H9 (cell line): ENCODE measurements around the gene BMPR2. TPM values are rescaled to one million over a fixed set of nuclear protein-coding genes. Genes with fewer than 3 reads are reported as not detected.

Experiments
- DNase-seq: peaks from one replicate; pipeline ENCODE4 v3.0.0-alpha.2; 2017
- H2AFZ ChIP-seq: one replicate; pipeline ENCODE4 v1.6.1; 2013; ENCODE audit warnings: mild to moderate bottlenecking, low read length, control low read depth, moderate library complexity
- H2AK5ac ChIP-seq: 2 replicates; pipeline ENCODE4 v1.6.1; 2013; ENCODE audit warnings: low read length, control low read depth, mixed read lengths; ENCODE audit not compliant: insufficient read length
- H2BK120ac ChIP-seq: one replicate; pipeline ENCODE4 v1.6.1; 2013; ENCODE audit warnings: low read depth, mild to moderate bottlenecking, low read length, control low read depth, inconsistent platforms; ENCODE audit not compliant: poor library complexity, severe bottlenecking
- H2BK12ac ChIP-seq: 2 replicates; pipeline ENCODE4 v1.6.1; 2013; ENCODE audit warnings: low read length, control low read depth, mixed read lengths, low read depth; ENCODE audit not compliant: insufficient read length
- H2BK15ac ChIP-seq: 2 replicates; pipeline ENCODE4 v1.6.1; 2013; ENCODE audit warnings: low read depth, low read length, control low read depth
- H2BK20ac ChIP-seq: one replicate; pipeline ENCODE4 v1.6.1; 2013; ENCODE audit warnings: low read depth, mild to moderate bottlenecking, low read length, control low read depth, inconsistent platforms; ENCODE audit not compliant: poor library complexity, severe bottlenecking
- H2BK5ac ChIP-seq: 2 replicates; pipeline ENCODE4 v1.6.1; 2013; ENCODE audit warnings: low read length, control low read depth, mixed read lengths; ENCODE audit not compliant: insufficient read length
- H3K14ac ChIP-seq: 2 replicates; pipeline ENCODE4 v1.6.1; 2013; ENCODE audit warnings: low read length, control low read depth; ENCODE audit not compliant: insufficient read depth
- H3K18ac ChIP-seq: 2 replicates; pipeline ENCODE4 v1.6.1; 2013; ENCODE audit warnings: low read depth, mild to moderate bottlenecking, mixed read lengths, low read length, control low read depth; ENCODE audit not compliant: insufficient read length
- H3K23ac ChIP-seq: 2 replicates; pipeline ENCODE4 v1.6.1; 2013; ENCODE audit warnings: low read length, control low read depth, mixed read lengths, low read depth; ENCODE audit not compliant: insufficient read length
- H3K23me2 ChIP-seq: 2 replicates; pipeline ENCODE4 v1.6.1; 2013; ENCODE audit warnings: low read depth, mild to moderate bottlenecking, mixed read lengths, low read length, control low read depth; ENCODE audit not compliant: insufficient read length, poor library complexity, severe bottlenecking
- H3K27ac ChIP-seq: 2 replicates; pipeline ENCODE4 v1.5.1; 2013; ENCODE audit warnings: low read length, control low read depth, mixed read lengths, low read depth; ENCODE audit not compliant: insufficient read length
- H3K27me3 ChIP-seq: 2 replicates; pipeline ENCODE4 v1.6.1; 2013; ENCODE audit warnings: low read length, control low read depth, inconsistent platforms; ENCODE audit not compliant: insufficient read depth
- H3K4ac ChIP-seq: 2 replicates; pipeline ENCODE4 v1.6.1; 2013; ENCODE audit warnings: low read depth, mild to moderate bottlenecking, control low read depth, inconsistent platforms, low read length, moderate library complexity
- H3K4me1 ChIP-seq: 2 replicates; pipeline ENCODE4 v1.6.1; 2013; ENCODE audit warnings: low read length, control low read depth, inconsistent platforms; ENCODE audit not compliant: insufficient read depth
- H3K4me2 ChIP-seq: 2 replicates; pipeline ENCODE4 v1.6.1; 2013; ENCODE audit warnings: low read length, control low read depth, mixed read lengths; ENCODE audit not compliant: insufficient read length, insufficient read depth
- H3K56ac ChIP-seq: 2 replicates; pipeline ENCODE4 v1.6.1; 2013; ENCODE audit warnings: low read depth, mild to moderate bottlenecking, mixed read lengths, low read length, control low read depth; ENCODE audit not compliant: insufficient read length
- H3K79me1 ChIP-seq: 2 replicates; pipeline ENCODE4 v1.6.1; 2013; ENCODE audit warnings: low read depth, mild to moderate bottlenecking, moderate library complexity, low read length, control low read depth, inconsistent platforms; ENCODE audit not compliant: insufficient read depth, poor library complexity, severe bottlenecking
- H3K79me2 ChIP-seq: 2 replicates; pipeline ENCODE4 v1.6.1; 2013; ENCODE audit warnings: low read length, control low read depth, inconsistent platforms; ENCODE audit not compliant: insufficient read depth
- H3K9ac ChIP-seq: 2 replicates; pipeline ENCODE4 v1.6.1; 2013; ENCODE audit warnings: low read length, control low read depth, mixed read lengths; ENCODE audit not compliant: insufficient read length; ENCODE audit errors: extremely low read depth
- H3K9me3 ChIP-seq: one replicate; pipeline ENCODE4 v1.6.1; 2013; ENCODE audit warnings: low read depth, low read length, inconsistent platforms; ENCODE audit not compliant: control insufficient read depth
- H3T11ph ChIP-seq: one replicate; pipeline ENCODE4 v1.6.1; 2013; ENCODE audit warnings: mild to moderate bottlenecking, low read length, control low read depth, inconsistent platforms
- H4K20me1 ChIP-seq: one replicate; pipeline ENCODE4 v1.6.1; 2013; ENCODE audit not compliant: control insufficient read depth, insufficient read length, insufficient read depth
- H4K5ac ChIP-seq: 2 replicates; pipeline ENCODE4 v1.6.1; 2013; ENCODE audit warnings: low read depth, mild to moderate bottlenecking, mixed read lengths, low read length, control low read depth; ENCODE audit not compliant: insufficient read length
- H4K8ac ChIP-seq: replicated peaks from 2 replicates; pipeline ENCODE4 v1.6.1; 2013; ENCODE audit warnings: low read length, control low read depth, mixed read lengths, low read depth; ENCODE audit not compliant: insufficient read length
- H4K91ac ChIP-seq: 2 replicates; pipeline ENCODE4 v1.6.1; 2013; ENCODE audit warnings: low read depth, mild to moderate bottlenecking, moderate library complexity, mixed read lengths, low read length, control low read depth; ENCODE audit not compliant: insufficient read length
- H3K27ac Mint-ChIP-seq, 3 experiments: 2 replicates in 2 of 3; 3 replicates in 1 of 3; pipeline ENCODE4 v1.8.0; 2020 to 2021; ENCODE audit warnings: mixed read lengths in 3 of 3, mild to moderate bottlenecking in 1 of 3, moderate library complexity in 1 of 3
- H3K27me3 Mint-ChIP-seq: 2 replicates; pipeline ENCODE4 v1.8.0; 2021; ENCODE audit warnings: low read depth, mild to moderate bottlenecking, moderate library complexity, mixed read lengths
- H3K36me3 Mint-ChIP-seq, 3 experiments: 2 replicates in 2 of 3; 3 replicates in 1 of 3; pipeline ENCODE4 v1.8.0; 2020 to 2021; ENCODE audit warnings: low read depth in 3 of 3, mixed read lengths in 3 of 3; ENCODE audit not compliant: insufficient read depth in 1 of 3
- H3K4me1 Mint-ChIP-seq, 2 experiments: 2 replicates each; pipeline ENCODE4 v1.8.0; 2020; ENCODE audit warnings: mixed read lengths in 2 of 2
- H3K4me3 Mint-ChIP-seq, 2 experiments: 2 replicates in 1 of 2; 3 replicates in 1 of 2; pipeline ENCODE4 v1.8.0; 2020 to 2021; ENCODE audit warnings: mild to moderate bottlenecking in 2 of 2, mixed read lengths in 2 of 2, moderate library complexity in 1 of 2
- H3K9me3 Mint-ChIP-seq, 2 experiments: 2 replicates in 1 of 2; 3 replicates in 1 of 2; pipeline ENCODE4 v1.8.0; 2020; ENCODE audit warnings: mild to moderate bottlenecking in 2 of 2, mixed read lengths in 2 of 2, moderate library complexity in 1 of 2
- CTCF ChIP-seq: fragments of 200-600 bp; sonication (generic); conservative IDR thresholded peaks from 3 replicates; pipeline ENCODE4 v1.8.0; 2021; ENCODE audit warnings: antibody characterized with exemption, mild to moderate bottlenecking
- WGBS: extraction: QIAGEN DNeasy Blood & Tissue Kit; methylation state at CpG from one replicate; pipeline ENCODE4 v1.1.7; 2013; ENCODE audit warnings: missing lambda C conversion rate, low lambda C conversion rate, mixed read lengths; ENCODE audit not compliant: insufficient read length; ENCODE audit errors: extremely low coverage; 5-methylcytosine and 5-hydroxymethylcytosine counted together
- total RNA-seq: library from RNA; stranded (reverse); gene quantifications from 2 replicates; pipeline ENCODE4 v1.2.1, GENCODE V29; 2021

BMPR2 gene
- total RNA-seq, 1 experiment from 2014 or later = 17.3 TPM

GRCh38 chr2:202337151-202337550 lies 39.0 kb upstream of the BMPR2 start:
- Histone ChIP-seq H3K4me2 (no peak overlapping the region), H3K23ac (no peak overlapping the region), H3T11ph (no peak overlapping the region), H2BK20ac (no peak overlapping the region), H4K20me1 (no peaks in the 10 kb centered on the region), H3K79me2 (no peaks in the 10 kb centered on the region), H4K8ac (no peak overlapping the region), H3K79me1 (no peaks in the 10 kb centered on the region), H2BK120ac (no peak overlapping the region), H2AFZ (no peak overlapping the region), H3K18ac (no peak overlapping the region), H3K27ac (no peak overlapping the region), H2AK5ac (no peak overlapping the region), H3K4ac (no peak overlapping the region), H3K9me3 (no peaks in the 10 kb centered on the region), H4K91ac (no peak overlapping the region), H3K56ac (no peak overlapping the region), H3K9ac (no peak overlapping the region), H4K5ac (no peak overlapping the region), H3K23me2 (no peaks in the 10 kb centered on the region), H3K4me1 (no peaks in the 10 kb centered on the region), H2BK15ac (no peak overlapping the region), H2BK12ac (no peak overlapping the region), H3K14ac (no peak overlapping the region), H2BK5ac (no peak overlapping the region), H3K27me3 (no peaks in the 10 kb centered on the region)
- Mint-ChIP-seq H3K36me3 (no peaks in the 10 kb centered on the region), H3K4me1 (peaks cover 2% of the 10 kb centered on the region in 2 experiments; a peak in 2 of 4 replicates), H3K4me3 (no peak overlapping the region), H3K27me3 (no peaks in the 10 kb centered on the region; the same call in 1 of the 2 replicates), H3K9me3 (no peaks in the 10 kb centered on the region), H3K27ac (no peak overlapping the region)
- no peak for TF ChIP-seq CTCF
- no peak for DNase-seq
- WGBS = no CpG with 5 or more reads among the region's 2 CpGs
